GM12892 (cell line): ENCODE results near the gene TRDMT1. TPM values are rescaled to one million over a fixed set of nuclear protein-coding genes. Genes with fewer than 3 reads are reported as not detected.
A peak's percentile ranks its signal among the peaks of the same experiment; 100 is the strongest.

Experiments
- DNase-seq: peaks from one replicate; pipeline ENCODE4 v3.0.0; 2011; ENCODE audit not compliant: insufficient read length
- FAIRE-seq: peaks from 2 replicates; lab custom pipeline; 2011; peaks lifted over from hg19 to GRCh38; lab: Jason Lieb, UNC
- POLR2A ChIP-seq: IDR thresholded peaks from 2 replicates; pipeline ENCODE4 v1.6.1; 2011; ENCODE audit warnings: low read depth, low read length, control low read depth
- POLR2AphosphoS5 ChIP-seq: IDR thresholded peaks from 2 replicates; pipeline ENCODE4 v1.6.1; 2011; ENCODE audit warnings: low read depth, low read length, control low read depth
- TAF1 ChIP-seq: IDR thresholded peaks from 2 replicates; pipeline ENCODE4 v1.6.1; 2011; ENCODE audit warnings: low read depth, mild to moderate bottlenecking, control low read depth, low read length, borderline replicate concordance
- polyA plus RNA-seq: library from polyadenylated mRNA; unstranded; fragments of >200 nt; gene quantifications from one replicate; pipeline ENCODE4 v1.2.1, GENCODE V29; 2012; ENCODE audit warnings: missing spikeins, inconsistent platforms; ENCODE audit not compliant: missing spikeins

The TRDMT1 gene
- polyA plus RNA-seq = 4.4 TPM

DNA sequence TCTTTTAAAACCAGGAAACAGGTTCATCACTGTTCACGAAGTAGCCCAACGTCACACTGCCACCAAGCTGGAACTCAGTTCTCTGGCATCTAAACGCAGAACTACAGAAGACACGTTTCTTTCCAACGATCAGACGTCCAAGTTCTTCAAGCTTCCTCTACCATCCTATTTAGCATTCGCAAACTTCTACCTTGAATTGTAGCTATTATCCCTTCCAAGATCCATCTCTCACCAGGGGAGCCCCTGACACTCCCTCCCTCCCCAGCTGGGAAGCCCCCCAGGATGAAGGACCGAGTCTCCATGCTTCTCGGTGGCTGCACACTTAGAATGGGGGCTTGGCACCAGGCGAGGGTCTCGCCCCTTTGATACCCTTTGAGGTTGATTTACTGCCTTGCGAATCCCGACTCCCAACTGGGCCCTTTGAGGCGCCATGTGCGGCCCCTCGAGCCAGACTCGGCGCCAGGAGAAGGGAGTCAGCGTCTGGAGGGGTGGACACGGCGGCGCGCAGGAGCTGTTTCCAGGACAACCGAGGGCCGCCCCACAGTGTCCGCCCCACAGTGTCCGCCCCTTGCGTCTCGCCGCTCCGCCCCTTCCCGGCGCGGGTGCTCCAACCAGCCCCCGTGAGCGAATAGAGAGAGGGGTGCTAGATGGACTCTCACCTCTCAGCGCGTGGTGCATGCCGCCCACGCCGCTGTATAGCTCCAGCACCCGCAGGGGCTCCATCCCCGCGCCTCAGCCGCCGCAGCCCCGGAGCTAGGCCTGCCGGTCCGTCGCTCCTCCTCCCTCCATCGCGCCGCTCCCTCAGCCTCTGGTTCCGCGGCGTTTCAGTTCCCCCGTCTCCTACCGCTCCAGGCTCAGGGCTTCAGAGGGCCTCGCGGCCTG lies at the start of gene TRDMT1:
TSS of gene TRDMT1 (minus strand) at position 761 of the 882 bp plus-strand sequence. CDS start at position 723, 38 bp downstream.
- DNase-seq = peak; percentile 53
- TF ChIP-seq POLR2AphosphoS5 (peak; percentile 66), TAF1 (peak; percentile 97), POLR2A (peak; percentile 83)
- peak; percentile 77 for FAIRE-seq

- DNase-seq (no peak), FAIRE-seq (no peak)
- no peak for TF ChIP-seq POLR2A
- TF ChIP-seq POLR2AphosphoS5 = no peak
- TF ChIP-seq TAF1 = no peak
Observed at GRCh38 chr10:17250736-17251135, 49.3 kb upstream of the TRDMT1 start.

DNA sequence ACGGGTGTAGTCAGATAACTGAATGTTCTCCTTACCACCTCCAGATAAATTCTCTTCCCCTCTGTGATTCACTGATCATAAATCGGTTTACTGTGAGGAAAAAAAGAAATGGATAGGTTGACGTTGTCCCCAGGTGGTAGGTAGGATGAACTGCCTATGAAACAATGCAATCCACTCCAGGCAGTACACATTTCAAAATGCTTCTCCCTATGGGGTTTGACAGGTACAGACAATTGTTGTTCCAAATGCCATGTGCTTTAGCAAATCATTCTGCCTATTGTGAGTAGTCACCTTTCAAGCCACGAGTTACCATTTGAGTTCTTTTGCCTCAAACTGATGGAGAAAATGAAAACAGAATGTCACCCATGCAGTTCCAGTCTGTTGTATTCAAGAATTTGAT lies 48.3 kb upstream of the TRDMT1 start:
- no peak for TF ChIP-seq POLR2A
- no peak for TF ChIP-seq POLR2AphosphoS5
- no peak for TF ChIP-seq TAF1
- FAIRE-seq (no peak), DNase-seq (no peak)

DNA sequence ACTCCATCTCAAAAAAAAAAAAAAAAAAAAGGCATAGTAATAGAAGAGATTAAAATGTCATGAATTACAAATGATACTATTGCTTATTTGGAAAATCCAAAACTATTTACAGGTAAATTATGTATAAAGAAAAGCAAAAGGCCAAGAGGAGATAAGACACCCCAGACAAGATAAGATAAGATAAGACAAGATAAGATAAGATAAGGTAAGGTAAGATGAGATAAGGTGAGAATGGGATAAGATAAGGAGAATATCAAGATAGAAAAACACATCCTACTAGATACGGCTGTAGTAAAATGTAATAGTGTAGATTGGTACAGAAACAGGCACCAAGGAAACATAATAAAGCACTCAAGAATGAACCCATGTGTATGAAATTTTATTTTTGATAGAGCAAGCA lies 47.5 kb upstream of the TRDMT1 start:
- FAIRE-seq = no peak
- TF ChIP-seq POLR2AphosphoS5 (no peak), TAF1 (no peak), POLR2A (no peak)

DNA sequence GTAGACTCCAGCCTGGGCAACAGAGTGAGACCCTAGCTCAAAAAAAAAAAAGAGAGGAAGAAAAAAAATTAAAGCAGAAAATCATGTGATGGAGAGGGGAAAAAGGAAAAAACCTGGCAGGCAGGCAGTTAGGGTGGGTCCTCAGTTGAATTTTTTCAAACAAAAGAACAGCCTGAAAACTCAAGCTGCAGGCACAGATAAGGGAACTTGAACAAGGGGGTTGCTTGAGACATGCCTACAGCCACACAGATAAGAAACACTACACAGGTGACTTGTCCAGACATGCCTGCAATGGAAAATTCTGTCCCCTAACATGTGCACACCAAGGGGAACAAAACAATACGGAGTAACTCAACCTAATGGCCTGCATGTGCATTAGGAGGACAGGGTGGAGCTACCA lies 45.7 kb upstream of the TRDMT1 start:
- DNase-seq = no peak
- TF ChIP-seq POLR2AphosphoS5 (no peak), POLR2A (no peak), TAF1 (no peak)
- FAIRE-seq = no peak

More for the DNA sequence above, 47.5 kb upstream of the TRDMT1 start:
- DNase-seq = no peak

GRCh38 chr10:17244700-17245365 lies 43.4 kb upstream of the TRDMT1 start:
- no peak for FAIRE-seq

GRCh38 chr10:17241611-17242333 lies 40.3 kb upstream of the TRDMT1 start:
- TF ChIP-seq TAF1 (no peak), POLR2A (no peak), POLR2AphosphoS5 (no peak)
- FAIRE-seq (no peak), DNase-seq (no peak)

More at GRCh38 chr10:17244700-17245365, 43.4 kb upstream of the TRDMT1 start:
- DNase-seq = no peak
- no peak for TF ChIP-seq POLR2A
- no peak for TF ChIP-seq POLR2AphosphoS5
- TF ChIP-seq TAF1 = no peak

- FAIRE-seq = no peak
- TF ChIP-seq POLR2AphosphoS5 (no peak), TAF1 (no peak), POLR2A (no peak)
- no peak for DNase-seq
Observed at GRCh38 chr10:17240616-17241015, 39.1 kb upstream of the TRDMT1 start.

- no peak for TF ChIP-seq TAF1
- TF ChIP-seq POLR2A = no peak
- TF ChIP-seq POLR2AphosphoS5 = no peak
- no peak for FAIRE-seq
- no peak for DNase-seq
Observed at GRCh38 chr10:17240096-17240495, 38.6 kb upstream of the TRDMT1 start.

DNA sequence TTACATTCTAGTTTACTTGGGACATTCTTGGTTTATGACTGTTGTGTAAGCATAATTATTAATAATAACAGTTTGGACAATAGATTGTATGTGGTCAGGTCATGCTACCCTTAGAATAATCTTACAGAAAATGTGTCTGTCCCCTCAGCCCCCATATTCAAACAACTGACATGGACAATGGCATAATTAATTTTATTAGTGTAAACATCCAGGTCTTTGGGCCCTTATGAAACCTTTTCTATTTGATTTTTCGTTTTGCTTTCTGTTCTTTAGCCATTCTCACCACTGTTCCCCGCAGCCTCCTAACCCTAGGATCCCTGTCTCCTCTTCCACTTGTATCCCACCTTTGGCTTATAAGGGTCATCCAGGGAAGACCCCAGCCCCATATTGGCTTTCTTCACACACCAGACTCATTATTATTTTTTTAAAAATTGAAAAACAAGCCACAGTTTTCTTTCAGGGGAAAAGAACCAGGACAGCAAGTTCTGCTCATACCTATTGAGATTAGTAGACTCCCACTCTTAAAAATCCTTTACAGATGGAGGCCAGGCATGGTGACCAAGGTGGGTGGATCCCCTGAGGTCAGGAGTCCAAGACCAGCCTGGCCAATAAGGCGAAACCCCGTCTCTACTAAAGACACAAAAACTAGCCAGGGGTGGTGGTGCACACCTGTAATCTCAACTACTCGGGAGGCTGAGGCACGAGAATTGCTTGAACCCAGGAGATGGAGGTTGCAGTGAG lies 38.0 kb upstream of the TRDMT1 start:
- no peak for TF ChIP-seq POLR2A
- TF ChIP-seq POLR2AphosphoS5 = no peak
- TF ChIP-seq TAF1 = no peak
- FAIRE-seq (no peak), DNase-seq (no peak)
